Measurements from ENCODE around the gene SIRT2. TPM values are rescaled to one million over a fixed set of nuclear protein-coding genes. Genes with fewer than 3 reads are reported as not detected.

Gene SIRT2
- polyA plus RNA-seq, 1 experiment, result 45.5 TPM

DNA sequence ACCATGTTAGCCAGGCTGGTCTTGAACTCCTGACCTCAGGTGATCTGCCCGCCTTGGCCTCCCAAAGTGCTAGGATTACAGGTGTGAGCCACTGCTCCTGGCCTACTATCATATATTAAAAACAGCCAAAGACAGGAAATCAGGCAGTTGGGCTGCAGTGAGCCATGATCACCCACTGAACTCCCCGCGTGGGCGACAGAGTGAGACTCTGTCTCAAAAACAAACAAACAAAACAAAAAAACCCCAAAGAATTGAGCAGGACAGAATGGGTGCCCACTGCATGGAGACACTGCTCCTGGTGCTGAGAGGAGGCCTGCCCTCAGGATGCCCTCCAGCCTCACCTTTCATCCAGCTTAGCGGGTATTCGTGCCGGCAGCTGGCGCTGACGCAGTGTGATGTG lies 16.1 kb downstream of the SIRT2 start:
- Histone ChIP-seq H3K9me3 (ENCODE audit: control insufficient read depth, insufficient read depth, low read length) (no peaks in the 10 kb centered on the region), H3K27ac (ENCODE audit: low read depth, low read length) (no peak overlapping the region), H3K4me3 (ENCODE audit: low read depth, low read length) (no peak overlapping the region), H3K27me3 (ENCODE audit: control insufficient read depth, insufficient read depth, low read length) (no peaks in the 10 kb centered on the region)
- CTCF ChIA-PET, result no interaction called here
- POLR2A ChIA-PET, result no interaction called here
- no peak for DNase-seq (ENCODE audit: low read depth, low spot score)
- TF ChIP-seq, protein P1, sequence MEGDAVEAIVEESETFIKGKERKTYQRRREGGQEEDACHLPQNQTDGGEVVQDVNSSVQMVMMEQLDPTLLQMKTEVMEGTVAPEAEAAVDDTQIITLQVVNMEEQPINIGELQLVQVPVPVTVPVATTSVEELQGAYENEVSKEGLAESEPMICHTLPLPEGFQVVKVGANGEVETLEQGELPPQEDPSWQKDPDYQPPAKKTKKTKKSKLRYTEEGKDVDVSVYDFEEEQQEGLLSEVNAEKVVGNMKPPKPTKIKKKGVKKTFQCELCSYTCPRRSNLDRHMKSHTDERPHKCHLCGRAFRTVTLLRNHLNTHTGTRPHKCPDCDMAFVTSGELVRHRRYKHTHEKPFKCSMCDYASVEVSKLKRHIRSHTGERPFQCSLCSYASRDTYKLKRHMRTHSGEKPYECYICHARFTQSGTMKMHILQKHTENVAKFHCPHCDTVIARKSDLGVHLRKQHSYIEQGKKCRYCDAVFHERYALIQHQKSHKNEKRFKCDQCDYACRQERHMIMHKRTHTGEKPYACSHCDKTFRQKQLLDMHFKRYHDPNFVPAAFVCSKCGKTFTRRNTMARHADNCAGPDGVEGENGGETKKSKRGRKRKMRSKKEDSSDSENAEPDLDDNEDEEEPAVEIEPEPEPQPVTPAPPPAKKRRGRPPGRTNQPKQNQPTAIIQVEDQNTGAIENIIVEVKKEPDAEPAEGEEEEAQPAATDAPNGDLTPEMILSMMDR (IDR thresholded peaks at IDR 0.05; ENCODE audit: low read depth, low read length), result no peak

DNA sequence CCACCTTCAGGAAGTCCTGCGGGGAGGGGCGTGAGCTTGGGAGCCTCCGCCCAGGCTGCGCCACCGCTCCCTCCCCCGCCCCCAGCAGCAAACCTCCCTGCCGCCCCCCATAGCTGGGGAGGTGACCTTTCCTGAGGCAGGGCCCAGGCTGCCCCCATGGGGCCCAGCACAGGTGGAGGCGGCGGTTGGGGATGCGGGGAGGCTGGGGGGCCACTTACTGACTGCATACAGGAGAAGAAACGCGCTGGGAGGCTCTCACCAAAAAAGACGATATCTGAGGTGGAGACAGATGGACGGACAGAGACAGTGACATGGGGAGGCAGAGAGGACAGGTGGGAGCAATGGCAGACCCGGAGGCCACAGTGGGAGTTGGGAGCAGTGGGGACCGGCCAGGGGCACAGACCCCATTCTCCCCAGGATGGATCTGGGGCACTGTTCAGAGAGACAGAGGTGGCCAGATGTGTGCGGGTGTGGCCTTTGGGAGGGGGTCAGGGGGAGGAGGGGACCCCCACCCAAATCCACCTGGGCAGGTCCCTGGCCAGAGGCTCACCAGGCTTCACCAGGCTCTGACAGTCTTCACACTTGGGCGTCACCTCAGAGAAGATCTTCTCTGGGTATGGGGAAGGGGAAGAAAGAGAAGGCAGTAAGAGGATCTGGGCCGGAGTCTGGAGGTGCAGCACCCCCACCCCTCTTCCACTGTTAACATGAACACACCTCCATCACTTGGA lies 18.4 kb downstream of the SIRT2 start:
- ChIA-PET POLR2A (no interaction called here), CTCF (interaction anchor here (1.1 kb wide), 1 partner anchor 12 kb away, joined by 4 read pairs; no protein-coding TSS in a partner anchor)
- TF ChIP-seq, protein P1 (IDR thresholded peaks at IDR 0.05; ENCODE audit: low read depth, low read length), result no peak

DNA sequence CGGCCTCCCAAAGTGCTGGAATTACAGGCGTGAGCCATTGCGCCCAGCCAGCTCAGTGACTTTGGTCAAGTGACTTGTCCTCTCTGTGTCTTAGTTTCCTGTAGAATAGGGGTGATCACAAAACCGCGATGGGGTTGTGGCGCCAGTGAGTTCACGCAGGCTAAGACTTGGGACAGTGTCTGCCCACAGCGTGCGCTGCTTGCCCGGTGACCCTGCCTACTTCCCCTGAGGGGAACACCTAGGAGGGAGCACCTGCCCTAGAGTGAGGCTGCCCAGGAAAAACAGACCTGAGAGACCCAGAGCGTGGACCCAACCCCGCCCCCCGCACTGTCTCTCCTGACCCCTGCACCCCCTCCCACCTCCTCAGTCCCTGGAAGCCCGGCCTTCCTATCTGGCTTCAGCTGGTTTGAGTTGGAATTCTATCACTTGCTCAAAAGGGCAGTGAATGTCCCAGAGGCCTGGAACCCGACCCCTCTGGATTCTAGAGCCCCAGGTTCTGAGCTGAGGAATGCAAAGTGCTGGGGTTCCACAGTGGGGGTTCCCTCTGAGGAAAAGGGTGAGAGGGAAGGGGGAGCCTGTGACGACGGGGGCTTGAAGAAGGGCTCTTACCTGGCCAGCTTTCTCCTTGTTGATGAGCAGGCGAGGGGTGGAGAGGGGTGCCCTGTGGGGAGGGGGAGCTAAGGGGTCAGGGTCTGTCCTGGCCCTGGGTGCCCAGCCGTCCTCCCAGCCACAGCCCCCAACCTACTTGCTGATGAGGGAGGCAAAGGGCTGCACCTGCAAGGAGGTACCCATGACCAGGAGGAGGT lies 19.1 kb downstream of the SIRT2 start:
- POLR2A ChIA-PET, result no interaction called here
- H3K27ac ChIP-seq (ENCODE audit: low read depth, low read length), result no peak overlapping the region
- DNase-seq (ENCODE audit: low read depth, low spot score), result no peak
- CTCF ChIA-PET, result interaction anchor here (1.1 kb wide), 1 partner anchor 11 kb away, joined by 4 read pairs; no protein-coding TSS in a partner anchor
- TF ChIP-seq, protein P1 (IDR thresholded peaks at IDR 0.05; ENCODE audit: low read depth, low read length), result no peak
- H3K27me3 ChIP-seq (ENCODE audit: control insufficient read depth, insufficient read depth, low read length), result no peaks in the 10 kb centered on the region
- no peak overlapping the region for H3K4me3 ChIP-seq (ENCODE audit: low read depth, low read length)
- H3K9me3 ChIP-seq (ENCODE audit: control insufficient read depth, insufficient read depth, low read length), result no peaks in the 10 kb centered on the region

More for the DNA sequence above, 18.4 kb downstream of the SIRT2 start:
- no peak overlapping the region for H3K4me3 ChIP-seq (ENCODE audit: low read depth, low read length)
- no peaks in the 10 kb centered on the region for H3K9me3 ChIP-seq (ENCODE audit: control insufficient read depth, insufficient read depth, low read length)
- no peak overlapping the region for H3K27ac ChIP-seq (ENCODE audit: low read depth, low read length)
- DNase-seq (ENCODE audit: low read depth, low spot score), result no peak
- no peaks in the 10 kb centered on the region for H3K27me3 ChIP-seq (ENCODE audit: control insufficient read depth, insufficient read depth, low read length)

DNA sequence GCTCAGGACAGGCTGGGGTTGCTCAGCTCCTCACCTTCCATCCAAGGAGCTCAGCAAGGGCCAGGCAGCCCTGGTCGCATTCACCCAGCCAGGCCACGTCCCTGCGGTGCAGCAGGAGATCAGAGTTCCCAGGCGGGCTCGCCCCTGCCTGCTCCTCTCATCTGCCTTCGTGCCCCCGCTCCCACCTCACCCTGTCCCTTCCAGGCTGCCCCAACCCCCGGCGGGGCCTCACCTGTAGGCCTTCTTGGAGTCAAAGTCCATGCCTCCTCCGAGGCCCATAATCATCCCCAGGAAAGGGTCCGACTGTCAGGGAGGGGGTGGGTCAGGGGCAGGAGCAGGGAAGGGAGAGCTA lies 20.0 kb downstream of the SIRT2 start:
- POLR2A ChIA-PET, result no interaction called here
- Histone ChIP-seq H3K27ac (ENCODE audit: low read depth, low read length) (no peak overlapping the region), H3K27me3 (ENCODE audit: control insufficient read depth, insufficient read depth, low read length) (no peaks in the 10 kb centered on the region), H3K9me3 (ENCODE audit: control insufficient read depth, insufficient read depth, low read length) (no peaks in the 10 kb centered on the region), H3K4me3 (ENCODE audit: low read depth, low read length) (no peak overlapping the region)
- CTCF ChIA-PET, result interaction anchor here (0.8 to 2.0 kb wide), 3 partner anchors 9 to 16 kb away, joined by 5 to 6 read pairs (median 5); no protein-coding TSS in a partner anchor
- TF ChIP-seq, protein P1 (IDR thresholded peaks at IDR 0.05; ENCODE audit: low read depth, low read length), result no peak
- DNase-seq (ENCODE audit: low read depth, low spot score), result no peak

Data from AG04450 (cell line).